ENCODE results near the gene CDKAL1. TPM values are rescaled to one million over a fixed set of nuclear protein-coding genes. Genes with fewer than 3 reads are reported as not detected.
"Not testable (repeated sequence)": the region's sequence is repeated elsewhere in the genome, so short reads cannot be mapped to it uniquely, and the experiment has no call there.

The CDKAL1 gene
- total RNA-seq, 1 donor from 2014 or later, result 24.8 TPM

DNA sequence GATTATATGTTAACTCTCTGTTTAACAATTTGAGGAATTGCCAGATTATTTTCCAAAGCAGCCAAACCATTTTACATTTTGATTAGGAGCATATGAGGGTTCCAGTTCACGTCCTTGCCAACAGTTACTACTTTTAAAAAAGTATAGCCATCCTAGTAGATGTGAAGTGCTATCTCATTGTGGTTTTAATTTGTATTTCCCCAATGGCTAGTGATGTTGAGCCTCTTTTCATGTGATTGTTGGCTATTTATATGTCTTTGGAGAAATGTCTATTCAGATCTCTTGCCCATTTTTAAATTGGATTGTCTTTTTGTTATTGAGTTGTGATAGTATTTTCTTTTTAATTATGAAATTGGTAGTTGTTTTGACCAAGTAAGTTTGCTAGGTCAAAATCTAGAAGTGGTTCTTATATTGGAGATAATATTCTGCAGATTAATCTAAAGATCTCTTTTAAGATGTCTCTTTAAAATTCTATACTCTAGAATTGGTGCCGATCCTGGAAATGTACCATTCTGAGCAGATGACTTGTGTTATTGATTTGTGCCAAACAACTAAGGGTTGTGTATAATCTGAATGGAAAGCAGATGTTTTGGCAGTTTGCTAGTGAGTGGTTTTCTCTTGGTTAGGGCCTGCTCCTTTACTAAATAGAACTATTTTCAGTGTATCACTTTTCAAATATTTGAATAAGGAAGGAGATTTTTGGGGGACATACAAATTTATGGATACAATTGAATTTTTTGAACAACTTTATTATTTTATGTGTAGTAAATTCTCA lies 99.5 kb downstream of the CDKAL1 start:
- no peak overlapping the region for H3K4me3 Mint-ChIP-seq (ENCODE audit: unreplicated experiment)
- H3K9me3 Mint-ChIP-seq (ENCODE audit: unreplicated experiment), result no peaks in the 10 kb centered on the region
- TF ChIP-seq, protein P1, sequence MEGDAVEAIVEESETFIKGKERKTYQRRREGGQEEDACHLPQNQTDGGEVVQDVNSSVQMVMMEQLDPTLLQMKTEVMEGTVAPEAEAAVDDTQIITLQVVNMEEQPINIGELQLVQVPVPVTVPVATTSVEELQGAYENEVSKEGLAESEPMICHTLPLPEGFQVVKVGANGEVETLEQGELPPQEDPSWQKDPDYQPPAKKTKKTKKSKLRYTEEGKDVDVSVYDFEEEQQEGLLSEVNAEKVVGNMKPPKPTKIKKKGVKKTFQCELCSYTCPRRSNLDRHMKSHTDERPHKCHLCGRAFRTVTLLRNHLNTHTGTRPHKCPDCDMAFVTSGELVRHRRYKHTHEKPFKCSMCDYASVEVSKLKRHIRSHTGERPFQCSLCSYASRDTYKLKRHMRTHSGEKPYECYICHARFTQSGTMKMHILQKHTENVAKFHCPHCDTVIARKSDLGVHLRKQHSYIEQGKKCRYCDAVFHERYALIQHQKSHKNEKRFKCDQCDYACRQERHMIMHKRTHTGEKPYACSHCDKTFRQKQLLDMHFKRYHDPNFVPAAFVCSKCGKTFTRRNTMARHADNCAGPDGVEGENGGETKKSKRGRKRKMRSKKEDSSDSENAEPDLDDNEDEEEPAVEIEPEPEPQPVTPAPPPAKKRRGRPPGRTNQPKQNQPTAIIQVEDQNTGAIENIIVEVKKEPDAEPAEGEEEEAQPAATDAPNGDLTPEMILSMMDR (IDR thresholded peaks at IDR 0.05; ENCODE audit: partially characterized antibody, unreplicated experiment), result no peak
- DNase-seq, result no peak
- H3K27me3 Mint-ChIP-seq (ENCODE audit: unreplicated experiment), result peaks cover 3% of the 10 kb centered on the region
- H3K4me1 Mint-ChIP-seq (ENCODE audit: low read depth, unreplicated experiment), result peaks cover 11% of the 10 kb centered on the region
- no peaks in the 10 kb centered on the region for H3K36me3 Mint-ChIP-seq (ENCODE audit: unreplicated experiment)
- H3K27ac Mint-ChIP-seq (ENCODE audit: unreplicated experiment), result no peak overlapping the region

DNA sequence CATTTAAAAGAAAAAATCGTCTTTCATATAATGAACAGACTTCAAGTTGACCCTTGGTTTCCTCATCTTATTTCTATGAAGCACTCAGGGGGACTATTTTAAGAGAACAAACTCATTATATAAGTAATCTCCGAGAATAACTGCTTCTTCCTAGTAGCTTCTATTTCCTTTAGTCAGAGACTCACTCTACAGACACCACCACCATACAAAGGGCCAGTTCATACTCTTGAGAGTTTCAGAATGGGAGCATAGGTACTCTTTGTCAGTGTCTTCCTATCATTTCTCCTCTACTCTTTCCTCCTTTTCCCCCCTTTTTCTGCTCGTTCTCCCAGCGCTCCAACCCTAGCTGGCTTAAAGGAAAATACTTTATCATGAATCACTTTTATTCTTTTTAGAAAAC lies 104.9 kb downstream of the CDKAL1 start:
- Mint-ChIP-seq H3K27ac (ENCODE audit: unreplicated experiment) (no peak overlapping the region), H3K4me1 (ENCODE audit: low read depth, unreplicated experiment) (peaks cover 4% of the 10 kb centered on the region), H3K4me3 (ENCODE audit: unreplicated experiment) (no peak overlapping the region), H3K9me3 (ENCODE audit: unreplicated experiment) (no peaks in the 10 kb centered on the region), H3K36me3 (ENCODE audit: unreplicated experiment) (no peaks in the 10 kb centered on the region), H3K27me3 (ENCODE audit: unreplicated experiment) (peaks cover 3% of the 10 kb centered on the region)
- no peak for DNase-seq
- TF ChIP-seq, protein P1 (IDR thresholded peaks at IDR 0.05; ENCODE audit: partially characterized antibody, unreplicated experiment), result no peak

GRCh38 chr6:20640181-20640580 lies 105.9 kb downstream of the CDKAL1 start:
- no peak overlapping the region for H3K4me3 Mint-ChIP-seq (ENCODE audit: unreplicated experiment)
- H3K36me3 Mint-ChIP-seq (ENCODE audit: unreplicated experiment), result no peaks in the 10 kb centered on the region
- no peaks in the 10 kb centered on the region for H3K9me3 Mint-ChIP-seq (ENCODE audit: unreplicated experiment)
- no peak for DNase-seq
- peaks cover 3% of the 10 kb centered on the region for H3K27me3 Mint-ChIP-seq (ENCODE audit: unreplicated experiment)
- H3K27ac Mint-ChIP-seq (ENCODE audit: unreplicated experiment), result no peak overlapping the region
- TF ChIP-seq, protein P1 (IDR thresholded peaks at IDR 0.05; ENCODE audit: partially characterized antibody, unreplicated experiment), result no peak
- peaks cover 4% of the 10 kb centered on the region for H3K4me1 Mint-ChIP-seq (ENCODE audit: low read depth, unreplicated experiment)

DNA sequence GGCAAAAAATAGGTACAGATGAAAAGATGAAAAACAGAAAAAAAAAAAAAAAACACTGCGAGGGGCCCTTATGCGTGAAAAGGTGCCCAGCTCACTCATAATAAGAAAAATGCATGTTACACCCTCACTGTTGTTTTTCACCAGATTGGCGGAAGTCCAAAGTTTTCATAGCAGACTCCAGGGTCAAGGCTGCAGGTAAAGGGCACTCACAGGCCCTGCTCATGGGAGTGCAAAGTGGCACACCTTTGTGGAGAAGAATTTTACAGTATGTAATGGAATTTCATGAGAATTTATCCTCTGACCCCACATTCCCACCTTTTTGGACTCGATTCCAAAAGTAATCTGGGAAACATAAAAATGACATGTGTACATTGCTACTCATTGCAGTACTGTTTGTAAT lies 108.2 kb downstream of the CDKAL1 start:
- H3K4me1 Mint-ChIP-seq (ENCODE audit: low read depth, unreplicated experiment), result peaks cover 4% of the 10 kb centered on the region
- TF ChIP-seq, protein P1 (IDR thresholded peaks at IDR 0.05; ENCODE audit: partially characterized antibody, unreplicated experiment), result no peak

GRCh38 chr6:20644667-20645370 lies 110.6 kb downstream of the CDKAL1 start:
- H3K36me3 Mint-ChIP-seq (ENCODE audit: unreplicated experiment), result no peaks in the 10 kb centered on the region
- TF ChIP-seq, protein P1 (IDR thresholded peaks at IDR 0.05; ENCODE audit: partially characterized antibody, unreplicated experiment), result no peak
- peaks cover 4% of the 10 kb centered on the region for H3K27me3 Mint-ChIP-seq (ENCODE audit: unreplicated experiment)
- H3K4me3 Mint-ChIP-seq (ENCODE audit: unreplicated experiment), result no peak overlapping the region
- DNase-seq, result no peak
- peaks cover 4% of the 10 kb centered on the region for H3K4me1 Mint-ChIP-seq (ENCODE audit: low read depth, unreplicated experiment)
- no peaks in the 10 kb centered on the region for H3K9me3 Mint-ChIP-seq (ENCODE audit: unreplicated experiment)
- H3K27ac Mint-ChIP-seq (ENCODE audit: unreplicated experiment), result no peak overlapping the region

More for the DNA sequence above, 108.2 kb downstream of the CDKAL1 start:
- H3K4me3 Mint-ChIP-seq (ENCODE audit: unreplicated experiment), result no peak overlapping the region
- no peak for DNase-seq
- H3K27ac Mint-ChIP-seq (ENCODE audit: unreplicated experiment), result no peak overlapping the region
- H3K36me3 Mint-ChIP-seq (ENCODE audit: unreplicated experiment), result no peaks in the 10 kb centered on the region
- no peaks in the 10 kb centered on the region for H3K9me3 Mint-ChIP-seq (ENCODE audit: unreplicated experiment)
- H3K27me3 Mint-ChIP-seq (ENCODE audit: unreplicated experiment), result no peaks in the 10 kb centered on the region

DNA sequence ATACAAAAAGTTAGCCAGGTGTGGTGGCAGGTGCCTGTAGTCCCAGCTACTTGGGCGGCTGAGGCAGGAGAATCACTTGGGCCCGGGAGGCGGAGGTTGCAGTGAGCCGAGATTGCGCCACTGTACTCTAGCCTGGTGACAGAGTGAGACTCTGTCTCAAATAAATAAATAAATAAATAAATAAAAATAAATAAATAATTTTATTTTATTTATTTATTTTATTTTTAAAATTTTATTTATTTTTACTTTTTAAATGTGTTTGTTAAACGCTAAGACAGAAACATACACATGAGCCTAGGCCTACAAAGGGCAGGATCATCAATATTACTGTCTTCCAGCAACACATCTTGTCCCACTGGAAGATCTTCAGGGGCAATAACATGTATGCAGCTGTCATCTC lies 111.3 kb downstream of the CDKAL1 start:
- not testable (repeated sequence) for H3K9me3 Mint-ChIP-seq (ENCODE audit: unreplicated experiment); H3K4me3 Mint-ChIP-seq (ENCODE audit: unreplicated experiment); H3K27me3 Mint-ChIP-seq (ENCODE audit: unreplicated experiment); DNase-seq; H3K4me1 Mint-ChIP-seq (ENCODE audit: low read depth, unreplicated experiment); H3K27ac Mint-ChIP-seq (ENCODE audit: unreplicated experiment); H3K36me3 Mint-ChIP-seq (ENCODE audit: unreplicated experiment)

Data from glutamatergic neuron (in vitro differentiated cells).